PFSK-1 (cell line): ENCODE data around the gene TERB1.

Experiments used
- FOXP2 ChIP-seq: optimal IDR thresholded peaks from 2 replicates; pipeline ENCODE3; 2011; ENCODE audit warnings: borderline replicate concordance, control low read depth, inconsistent platforms; ENCODE audit not compliant: insufficient read depth; ENCODE audit errors: extremely low read length, extremely low read depth
- POLR2AphosphoS5 ChIP-seq: IDR thresholded peaks from 2 replicates; pipeline ENCODE4 v1.6.1; 2012; ENCODE audit warnings: low read depth, mild to moderate bottlenecking, control low read depth, low read length, moderate library complexity
- SIN3A ChIP-seq: IDR thresholded peaks from 2 replicates; pipeline ENCODE4 v1.6.1; 2012; ENCODE audit warnings: mild to moderate bottlenecking, low read length, moderate library complexity, borderline replicate concordance; ENCODE audit not compliant: insufficient read depth
- TAF1 ChIP-seq: IDR thresholded peaks from 2 replicates; pipeline ENCODE4 v1.6.1; 2012; ENCODE audit warnings: low read length, control low read depth, borderline replicate concordance; ENCODE audit not compliant: insufficient read depth
- TF ChIP-seq, protein P1 (sequence below), 2 experiments: IDR thresholded peaks; 2 replicates each; pipeline versions ENCODE4 v1.6.1 to v1.8.0; 2011 to 2012; ENCODE audit warnings: low read depth in 2 of 2, low read length in 2 of 2, control low read depth in 1 of 2, inconsistent platforms in 1 of 2, mild to moderate bottlenecking in 1 of 2, moderate library complexity in 1 of 2; ENCODE audit not compliant: insufficient read depth in 1 of 2

Gene TERB1

DNA sequence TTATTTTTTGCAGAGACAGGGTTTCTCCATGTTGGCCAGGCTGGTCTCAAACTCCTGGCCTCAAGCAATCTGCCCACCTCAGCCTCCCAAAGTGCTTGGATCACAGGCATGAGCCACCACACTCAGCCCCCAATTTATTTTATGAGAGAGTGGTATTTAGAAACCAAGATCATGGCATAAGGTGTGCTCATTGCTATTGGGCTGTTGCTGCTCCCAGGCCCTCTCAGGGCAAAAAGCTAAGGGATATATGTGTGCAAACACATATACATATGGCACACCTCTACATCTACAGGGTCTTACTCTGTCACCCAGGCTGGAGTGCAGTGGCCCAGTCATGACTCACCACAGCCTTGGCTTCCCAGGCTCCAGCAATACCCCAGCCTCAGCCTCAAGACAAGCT lies 89.8 kb downstream of the TERB1 start:
- TF ChIP-seq TAF1 (no peak), SIN3A (no peak), FOXP2 (no peak), POLR2AphosphoS5 (no peak)
- TF ChIP-seq, protein P1, sequence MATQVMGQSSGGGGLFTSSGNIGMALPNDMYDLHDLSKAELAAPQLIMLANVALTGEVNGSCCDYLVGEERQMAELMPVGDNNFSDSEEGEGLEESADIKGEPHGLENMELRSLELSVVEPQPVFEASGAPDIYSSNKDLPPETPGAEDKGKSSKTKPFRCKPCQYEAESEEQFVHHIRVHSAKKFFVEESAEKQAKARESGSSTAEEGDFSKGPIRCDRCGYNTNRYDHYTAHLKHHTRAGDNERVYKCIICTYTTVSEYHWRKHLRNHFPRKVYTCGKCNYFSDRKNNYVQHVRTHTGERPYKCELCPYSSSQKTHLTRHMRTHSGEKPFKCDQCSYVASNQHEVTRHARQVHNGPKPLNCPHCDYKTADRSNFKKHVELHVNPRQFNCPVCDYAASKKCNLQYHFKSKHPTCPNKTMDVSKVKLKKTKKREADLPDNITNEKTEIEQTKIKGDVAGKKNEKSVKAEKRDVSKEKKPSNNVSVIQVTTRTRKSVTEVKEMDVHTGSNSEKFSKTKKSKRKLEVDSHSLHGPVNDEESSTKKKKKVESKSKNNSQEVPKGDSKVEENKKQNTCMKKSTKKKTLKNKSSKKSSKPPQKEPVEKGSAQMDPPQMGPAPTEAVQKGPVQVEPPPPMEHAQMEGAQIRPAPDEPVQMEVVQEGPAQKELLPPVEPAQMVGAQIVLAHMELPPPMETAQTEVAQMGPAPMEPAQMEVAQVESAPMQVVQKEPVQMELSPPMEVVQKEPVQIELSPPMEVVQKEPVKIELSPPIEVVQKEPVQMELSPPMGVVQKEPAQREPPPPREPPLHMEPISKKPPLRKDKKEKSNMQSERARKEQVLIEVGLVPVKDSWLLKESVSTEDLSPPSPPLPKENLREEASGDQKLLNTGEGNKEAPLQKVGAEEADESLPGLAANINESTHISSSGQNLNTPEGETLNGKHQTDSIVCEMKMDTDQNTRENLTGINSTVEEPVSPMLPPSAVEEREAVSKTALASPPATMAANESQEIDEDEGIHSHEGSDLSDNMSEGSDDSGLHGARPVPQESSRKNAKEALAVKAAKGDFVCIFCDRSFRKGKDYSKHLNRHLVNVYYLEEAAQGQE (IDR thresholded peaks at IDR 0.05; ENCODE audit: insufficient read depth in 1 of 2, low read depth in 2 of 2, low read length in 2 of 2): no peak

GRCh38 chr16:66706506-66706880 lies 94.9 kb downstream of the TERB1 start:
- TF ChIP-seq FOXP2 (no peak), TAF1 (no peak), POLR2AphosphoS5 (no peak), SIN3A (no peak)
- TF ChIP-seq, protein P1 (IDR thresholded peaks at IDR 0.05; ENCODE audit: insufficient read depth in 1 of 2, low read depth in 2 of 2, low read length in 2 of 2): no peak

- no peak for TF ChIP-seq TAF1
- TF ChIP-seq, protein P1 (IDR thresholded peaks at IDR 0.05; ENCODE audit: insufficient read depth in 1 of 2, low read depth in 2 of 2, low read length in 2 of 2): no peak
- TF ChIP-seq POLR2AphosphoS5: no peak
- no peak for TF ChIP-seq SIN3A
- no peak for TF ChIP-seq FOXP2
Observed at GRCh38 chr16:66705790-66706505, 95.4 kb downstream of the TERB1 start.
